Stimulated activated naive B cell treated with anti-CD40 and anti-IgM and Interleukin-4, amounts not matched to agents 10 μg/mL and 1 μg/mL and 100 μg/mL, for 72 hours (primary cell): Measurements from ENCODE around the gene FCHO1.

Experiments used
- ATAC-seq, 2 donors: fragments of 150-1000 bp; cut with Tn5 transposase; replicated peaks; 2 replicates each; pipeline ENCODE4 v1.10.0; 2021; ENCODE audit warnings: moderate library complexity in 1 of 2
- DNase-seq: peaks from one replicate; pipeline ENCODE4 v3.0.0; 2021
- H3K27ac Mint-ChIP-seq: one replicate; pipeline ENCODE4 v1.8.0; 2022; ENCODE audit warnings: mild to moderate bottlenecking, mixed read lengths
- H3K27me3 Mint-ChIP-seq, 2 donors: one replicate each; pipeline ENCODE4 v1.8.0; 2022; ENCODE audit warnings: mixed read lengths in 2 of 2
- H3K36me3 Mint-ChIP-seq, 2 donors: one replicate each; pipeline ENCODE4 v1.8.0; 2022; ENCODE audit warnings: mixed read lengths in 2 of 2, mild to moderate bottlenecking in 1 of 2
- H3K4me1 Mint-ChIP-seq, 2 donors: one replicate each; pipeline ENCODE4 v1.8.0; 2022; ENCODE audit warnings: mixed read lengths in 2 of 2, mild to moderate bottlenecking in 1 of 2
- H3K4me3 Mint-ChIP-seq, 2 donors: one replicate each; pipeline ENCODE4 v1.8.0; 2022; ENCODE audit warnings: mild to moderate bottlenecking in 2 of 2, mixed read lengths in 2 of 2, moderate library complexity in 1 of 2
- H3K9me3 Mint-ChIP-seq, 2 donors: one replicate each; pipeline ENCODE4 v1.8.0; 2022; ENCODE audit warnings: mixed read lengths in 2 of 2, mild to moderate bottlenecking in 1 of 2

The FCHO1 gene

DNA sequence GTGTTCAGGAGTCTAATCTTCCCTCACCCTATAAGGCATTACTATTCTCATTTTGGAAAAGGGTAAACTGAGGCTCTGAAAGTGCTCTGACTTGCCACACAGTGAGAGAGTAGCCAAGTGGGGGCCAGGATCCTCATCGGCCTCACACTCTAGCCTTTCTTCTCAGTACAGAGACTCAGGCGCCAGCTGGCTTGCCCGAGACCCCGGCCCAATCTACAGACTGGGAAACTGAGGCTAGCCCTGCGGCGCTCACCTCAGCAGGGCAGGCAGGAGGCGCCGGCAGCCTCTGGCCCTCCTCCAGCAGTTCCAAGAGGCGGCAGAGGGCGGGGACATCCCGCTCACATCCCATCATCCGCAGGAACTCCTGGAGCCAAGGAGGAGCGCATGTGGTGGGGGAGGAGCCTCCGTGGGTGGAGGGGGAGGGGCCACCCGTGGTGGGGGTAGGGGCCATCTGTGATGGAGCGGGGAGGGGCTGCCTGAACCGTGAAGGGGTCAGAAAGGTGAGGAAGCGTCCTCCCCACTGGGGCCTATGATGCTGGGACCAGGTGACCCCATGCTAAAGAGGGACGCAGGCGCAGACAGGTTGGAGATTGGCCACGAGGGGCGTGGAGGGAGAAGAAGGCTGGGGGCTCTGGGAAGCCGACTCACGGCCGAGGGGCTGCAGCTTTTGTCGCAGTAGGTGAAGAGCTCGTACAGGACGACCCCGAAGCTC is 78.7 kb downstream of the FCHO1 start:
- H3K27me3 Mint-ChIP-seq = no peaks in the 10 kb centered on the region
- peaks cover 0 to 2% of the 10 kb centered on the region in 2 donors for H3K9me3 Mint-ChIP-seq
- peaks cover 54 to 64% of the 10 kb centered on the region in 2 donors for H3K36me3 Mint-ChIP-seq
- ATAC-seq = no peak
- peak overlapping the region; percentile 49 for H3K27ac Mint-ChIP-seq
- peak overlapping the region in 1 of 2 donors; percentile 1 for H3K4me3 Mint-ChIP-seq
- no peak for DNase-seq
- H3K4me1 Mint-ChIP-seq = peaks cover 4 to 5% of the 10 kb centered on the region in 2 donors

DNA sequence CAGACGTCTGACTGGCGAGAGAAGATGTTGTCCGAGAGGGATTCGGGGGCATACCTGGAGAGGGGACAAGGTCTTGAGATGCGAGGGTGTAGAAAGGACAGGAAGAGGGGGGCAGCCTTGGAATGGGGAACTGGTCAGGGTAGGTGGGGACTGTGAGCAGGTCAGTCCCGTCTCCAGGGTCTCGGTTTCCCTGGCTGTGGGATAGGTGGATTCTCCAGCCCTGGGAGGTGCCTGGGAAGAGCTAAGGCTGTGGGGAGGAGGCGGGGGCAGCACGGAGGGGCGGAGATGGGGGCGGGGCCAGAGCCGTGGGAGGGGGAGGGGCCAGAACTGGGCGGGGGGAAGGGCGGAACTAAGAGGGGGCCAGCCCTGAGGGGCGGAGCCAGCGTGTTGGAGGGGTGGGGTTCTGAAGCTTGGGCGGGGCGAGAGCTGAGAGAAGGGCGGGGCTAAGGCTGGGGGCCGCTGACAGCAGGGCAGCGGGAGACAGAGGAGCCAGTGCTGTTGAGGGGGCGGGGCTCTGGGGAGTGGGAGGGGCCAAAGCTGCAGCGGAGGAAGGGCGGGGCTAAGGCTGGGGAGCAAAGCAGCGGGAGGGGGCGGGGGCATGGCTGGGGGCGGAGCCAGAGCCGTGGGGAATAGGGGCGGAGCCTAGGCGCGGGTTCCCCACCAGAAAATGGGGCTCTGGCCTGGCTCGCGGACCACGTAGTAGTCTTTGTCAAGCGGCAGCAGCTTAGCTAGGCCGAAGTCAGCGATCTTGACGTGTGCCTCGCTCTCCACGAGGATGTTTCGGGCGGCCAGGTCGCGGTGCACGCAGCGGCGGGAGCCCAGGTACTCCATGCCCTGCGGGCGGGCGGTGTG is 79.5 kb downstream of the FCHO1 start:
- DNase-seq (no peak), ATAC-seq (peak; percentile 53 to 71)
- Mint-ChIP-seq H3K27me3 (no peaks in the 10 kb centered on the region), H3K27ac (no peak overlapping the region), H3K4me3 (peak overlapping the region in 1 of 2 donors; percentile 1), H3K36me3 (peaks cover 53 to 68% of the 10 kb centered on the region in 2 donors), H3K4me1 (peaks cover 5 to 9% of the 10 kb centered on the region in 2 donors), H3K9me3 (peaks cover 0 to 2% of the 10 kb centered on the region in 2 donors)

DNA sequence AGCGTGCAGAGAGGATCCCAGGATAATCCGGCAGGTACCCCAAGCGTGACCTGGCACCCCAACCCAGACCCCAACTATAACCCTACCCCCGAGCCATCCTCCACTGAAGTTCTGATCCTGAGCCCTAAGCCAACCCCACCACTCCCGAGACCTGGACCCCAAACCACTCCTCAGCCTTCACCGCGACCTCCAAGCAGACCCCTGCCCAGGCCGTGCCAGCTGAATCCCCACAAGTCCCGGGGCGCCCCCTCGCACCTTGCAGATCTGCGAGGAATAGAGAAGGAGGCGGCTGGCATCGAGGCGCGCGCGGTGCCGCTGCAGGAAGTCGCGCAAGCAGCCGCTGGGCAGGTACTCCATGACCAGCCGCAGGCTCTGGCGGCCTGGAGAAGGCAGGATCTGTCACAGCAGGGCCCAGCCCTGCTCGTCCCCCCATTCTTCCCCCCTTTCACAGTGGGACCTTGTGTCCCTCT is 80.2 kb downstream of the FCHO1 start:
- Mint-ChIP-seq H3K27ac (no peak overlapping the region), H3K36me3 (peaks cover 57 to 72% of the 10 kb centered on the region in 2 donors), H3K9me3 (peaks cover 0 to 2% of the 10 kb centered on the region in 2 donors), H3K4me1 (peaks cover 6 to 10% of the 10 kb centered on the region in 2 donors), H3K27me3 (no peaks in the 10 kb centered on the region), H3K4me3 (no peak overlapping the region)
- ATAC-seq = no peak
- no peak for DNase-seq

DNA sequence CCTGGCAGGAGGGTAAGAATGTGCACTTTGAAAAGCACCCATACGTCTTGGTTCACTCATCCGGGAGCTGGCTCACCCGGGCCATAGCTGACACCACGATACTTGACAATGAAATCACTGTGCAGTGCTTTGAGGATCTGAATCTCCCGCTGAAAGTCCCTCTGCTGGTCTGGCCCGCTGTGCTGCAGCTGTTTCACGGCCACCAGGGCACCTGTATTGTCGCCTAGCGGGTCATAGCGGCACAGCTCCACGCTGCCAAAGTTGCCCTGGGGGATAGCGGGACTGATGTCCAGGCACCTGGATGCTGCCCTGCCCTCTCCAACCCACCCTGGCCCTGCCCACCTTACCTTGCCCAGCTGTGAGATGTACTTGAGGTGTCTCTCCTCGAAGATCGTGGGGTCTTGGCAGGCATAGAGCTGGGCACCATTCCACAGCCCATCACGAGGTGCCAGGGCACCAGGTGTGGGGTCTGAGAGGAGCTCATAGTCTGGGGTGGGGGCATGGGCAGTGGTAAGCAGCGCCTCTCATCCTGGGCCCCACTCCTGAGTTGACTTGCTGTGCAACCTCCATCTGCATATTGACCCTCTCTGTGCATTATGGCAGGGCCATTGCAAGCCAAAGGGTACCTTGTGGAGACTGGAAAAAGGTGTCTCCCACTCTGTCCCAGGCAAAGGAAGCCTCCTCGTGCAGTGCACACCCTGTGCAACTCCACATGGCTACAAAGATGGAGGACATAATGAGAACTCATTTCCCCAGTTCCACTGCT is 81.3 kb downstream of the FCHO1 start:
- Mint-ChIP-seq H3K4me1 (peaks cover 9 to 13% of the 10 kb centered on the region in 2 donors), H3K4me3 (no peak overlapping the region), H3K36me3 (peaks cover 54 to 70% of the 10 kb centered on the region in 2 donors), H3K27me3 (no peaks in the 10 kb centered on the region), H3K9me3 (peaks cover 0 to 2% of the 10 kb centered on the region in 2 donors), H3K27ac (peak overlapping the region; percentile 31)
- ATAC-seq (no peak), DNase-seq (no peak)

DNA sequence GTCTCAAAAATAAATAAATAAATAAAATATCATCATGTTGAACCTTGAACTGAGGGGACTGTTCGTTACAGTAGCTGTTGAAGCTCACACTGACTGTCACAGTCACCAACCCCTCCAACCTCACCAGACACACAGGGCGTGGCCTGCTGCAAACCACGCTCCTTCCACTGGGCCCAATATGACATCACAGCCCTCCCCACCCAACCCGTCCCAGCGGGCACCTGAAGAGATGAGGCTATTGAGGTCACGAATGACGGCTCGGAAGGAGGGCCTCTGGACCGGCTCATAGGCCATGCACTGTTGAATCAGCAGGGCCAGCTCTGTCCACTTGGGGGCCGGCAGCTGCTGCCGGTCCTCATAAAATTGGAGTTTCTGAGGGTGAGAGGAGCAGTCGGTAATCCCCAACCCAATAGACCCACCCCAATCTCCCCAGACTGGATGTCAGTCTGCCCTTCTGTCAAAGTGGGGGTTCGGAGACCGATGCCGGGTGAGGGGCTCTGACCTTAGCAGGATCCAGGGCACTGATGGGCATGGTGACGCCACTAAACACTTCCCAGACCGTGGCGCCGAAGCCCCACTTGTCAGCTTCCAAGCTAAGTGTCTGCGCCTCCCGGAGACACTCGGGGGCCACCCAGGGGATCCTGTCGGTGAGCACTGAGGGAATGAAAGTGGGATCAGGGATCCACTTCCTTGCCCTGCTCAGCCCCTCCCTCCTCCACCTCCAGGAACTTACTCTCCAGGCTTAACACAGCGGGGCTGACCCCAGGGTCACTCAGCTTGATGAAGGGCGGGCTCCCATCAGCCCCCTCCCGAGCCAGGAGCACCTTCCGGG is 83.3 kb downstream of the FCHO1 start:
- no peak for DNase-seq
- Mint-ChIP-seq H3K27ac (no peak overlapping the region), H3K9me3 (peaks cover 0 to 2% of the 10 kb centered on the region in 2 donors)

DNA sequence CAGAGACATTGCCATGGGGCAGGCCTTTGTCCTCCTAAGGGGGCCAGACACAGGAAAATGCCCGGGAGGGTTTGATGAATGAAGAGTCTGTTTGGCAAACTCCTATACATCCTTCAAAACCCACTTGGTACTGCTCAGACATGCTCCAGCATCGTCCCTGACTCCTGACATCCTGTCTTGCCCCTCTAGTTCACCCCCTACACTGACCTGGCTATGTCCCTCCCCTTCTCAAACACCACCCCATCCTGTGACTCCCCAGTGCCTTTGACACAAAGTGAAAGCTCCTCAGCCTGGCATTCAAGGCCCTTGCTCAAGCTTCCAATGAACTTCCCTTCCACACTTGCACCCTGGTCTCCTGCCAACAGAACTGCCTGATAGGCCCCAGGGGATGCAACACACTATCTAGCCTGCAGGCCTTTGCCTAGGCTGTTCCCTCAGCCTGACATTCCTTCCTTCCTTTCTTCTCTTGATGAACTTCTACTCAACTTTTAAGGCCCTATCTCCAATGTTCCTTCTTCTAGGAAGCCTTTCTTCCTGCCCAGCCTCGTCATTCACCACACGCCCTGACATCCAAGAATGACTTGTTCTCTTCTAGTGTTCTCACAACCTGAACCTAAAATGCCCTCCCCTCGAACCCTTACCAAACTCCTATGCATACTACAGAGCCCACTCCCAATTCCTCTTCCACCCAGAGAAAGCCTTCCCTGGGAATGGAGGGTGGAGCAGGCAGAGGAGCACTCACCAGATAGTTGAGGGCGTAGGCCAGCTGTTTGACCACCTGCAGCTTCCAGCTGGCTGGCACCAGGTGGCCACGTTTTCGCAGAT is 84.1 kb downstream of the FCHO1 start:
- DNase-seq = no peak
- peak overlapping the region; percentile 56 for H3K27ac Mint-ChIP-seq
- peaks cover 53 to 76% of the 10 kb centered on the region in 2 donors for H3K36me3 Mint-ChIP-seq
- H3K27me3 Mint-ChIP-seq = no peaks in the 10 kb centered on the region
- peaks cover 6 to 9% of the 10 kb centered on the region in 2 donors for H3K4me1 Mint-ChIP-seq
- H3K9me3 Mint-ChIP-seq = peaks cover 0 to under 1% of the 10 kb centered on the region in 2 donors
- no peak for ATAC-seq
- H3K4me3 Mint-ChIP-seq = no peak overlapping the region

More for the DNA sequence above, 83.3 kb downstream of the FCHO1 start:
- Mint-ChIP-seq H3K27me3 (no peaks in the 10 kb centered on the region), H3K4me1 (peaks cover 9% of the 10 kb centered on the region in 2 donors), H3K4me3 (no peak overlapping the region), H3K36me3 (peaks cover 55 to 77% of the 10 kb centered on the region in 2 donors)
- peak in 1 of 2 donors; percentile 36 for ATAC-seq

DNA sequence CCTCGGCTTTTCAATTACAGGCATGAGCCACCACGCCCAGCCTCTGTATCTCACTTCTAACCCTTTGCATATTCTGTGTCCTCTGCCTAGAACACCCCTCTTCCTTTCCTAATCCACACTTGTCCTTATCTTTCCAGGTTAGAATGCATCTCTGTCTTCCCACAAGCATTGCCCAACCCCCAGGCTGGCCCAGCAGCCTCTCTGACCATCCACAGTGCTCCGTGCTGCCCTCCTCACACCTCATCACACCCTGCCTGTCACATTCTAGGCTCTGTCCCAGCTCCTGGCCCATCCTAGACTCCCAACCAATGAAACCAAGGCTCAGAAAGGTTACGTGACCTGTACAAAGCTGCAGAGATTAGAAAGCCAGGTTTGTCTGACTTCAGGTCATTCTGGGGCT is 85.3 kb downstream of the FCHO1 start:
- ATAC-seq (no peak), DNase-seq (no peak)
- no peaks in the 10 kb centered on the region for H3K27me3 Mint-ChIP-seq
- no peak overlapping the region for H3K4me3 Mint-ChIP-seq
- no peak overlapping the region for H3K27ac Mint-ChIP-seq
- peaks cover 53 to 71% of the 10 kb centered on the region in 2 donors for H3K36me3 Mint-ChIP-seq
- H3K9me3 Mint-ChIP-seq = no peaks in the 10 kb centered on the region
- peaks cover 5 to 12% of the 10 kb centered on the region in 2 donors for H3K4me1 Mint-ChIP-seq

DNA sequence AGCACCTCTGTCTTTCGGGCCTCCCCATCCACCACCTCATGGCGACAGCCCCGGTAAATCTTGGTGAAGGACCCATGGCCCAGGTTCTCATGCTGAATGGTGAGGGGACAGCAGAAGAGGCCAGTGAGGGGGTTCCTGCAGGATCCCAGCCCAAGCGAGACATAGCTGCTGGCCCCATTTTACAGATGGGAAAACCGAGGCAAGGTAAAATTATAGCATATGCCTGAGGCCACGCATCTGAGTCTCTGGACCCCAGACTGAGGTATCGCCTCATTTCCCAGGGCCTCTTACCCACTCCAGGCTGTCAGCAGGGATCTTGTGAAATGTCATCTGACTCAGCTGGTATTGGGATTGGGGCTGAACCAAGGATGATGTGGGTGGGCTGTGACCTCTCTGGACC is 86.7 kb downstream of the FCHO1 start:
- DNase-seq = no peak
- no peak overlapping the region for H3K4me3 Mint-ChIP-seq
- peaks cover 55 to 69% of the 10 kb centered on the region in 2 donors for H3K36me3 Mint-ChIP-seq
- no peak for ATAC-seq
- peak overlapping the region; percentile 38 for H3K27ac Mint-ChIP-seq
- peaks cover 5 to 12% of the 10 kb centered on the region in 2 donors for H3K4me1 Mint-ChIP-seq
- no peaks in the 10 kb centered on the region for H3K27me3 Mint-ChIP-seq
- no peaks in the 10 kb centered on the region for H3K9me3 Mint-ChIP-seq
